ENCODE data around the gene SNX25.

GRCh38 chr4:185379326-185380295 is 170.2 kb downstream of the SNX25 start:
- TF ChIP-seq CTCF (IDR thresholded peaks at IDR 0.05) (no peak), POLR2A (IDR thresholded peaks at IDR 0.05) (no peak), POLR2AphosphoS5 (IDR thresholded peaks at IDR 0.05) (no peak)
